Non-pigmented ciliary epithelial cell (primary cell): Measurements from ENCODE around the gene CTDSP2.
"Not testable (repeated sequence)": the region's sequence is repeated elsewhere in the genome, so short reads cannot be mapped to it uniquely, and the experiment has no call there.

Experiments used
- DNase-seq: peaks from one replicate; pipeline ENCODE4 v3.0.0-alpha.2; 2010; ENCODE audit warnings: low read depth

The CTDSP2 gene

GRCh38 chr12:57834086-57834876 is 12.2 kb downstream of the CTDSP2 start:
- DNase-seq = no peak

DNA sequence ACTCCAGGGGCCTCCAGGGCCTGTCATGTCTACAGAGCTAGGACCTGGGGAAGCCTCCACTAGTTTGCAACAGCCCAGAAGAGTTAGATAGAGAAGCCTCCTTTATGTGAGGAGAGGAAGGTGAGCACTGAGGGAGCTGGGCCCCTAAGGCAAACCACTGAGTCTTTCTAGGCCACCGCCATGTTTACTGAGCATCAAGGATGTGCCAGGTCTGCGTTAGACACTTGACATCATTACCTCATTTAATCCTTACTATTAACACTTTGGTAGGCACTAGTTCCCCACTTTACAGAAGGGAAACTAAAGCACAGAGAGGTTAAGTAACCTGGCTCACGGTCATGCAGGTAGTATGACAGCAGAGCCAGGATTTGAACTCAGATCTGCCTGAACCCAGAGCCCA is 12.9 kb downstream of the CTDSP2 start:
- DNase-seq = no peak

DNA sequence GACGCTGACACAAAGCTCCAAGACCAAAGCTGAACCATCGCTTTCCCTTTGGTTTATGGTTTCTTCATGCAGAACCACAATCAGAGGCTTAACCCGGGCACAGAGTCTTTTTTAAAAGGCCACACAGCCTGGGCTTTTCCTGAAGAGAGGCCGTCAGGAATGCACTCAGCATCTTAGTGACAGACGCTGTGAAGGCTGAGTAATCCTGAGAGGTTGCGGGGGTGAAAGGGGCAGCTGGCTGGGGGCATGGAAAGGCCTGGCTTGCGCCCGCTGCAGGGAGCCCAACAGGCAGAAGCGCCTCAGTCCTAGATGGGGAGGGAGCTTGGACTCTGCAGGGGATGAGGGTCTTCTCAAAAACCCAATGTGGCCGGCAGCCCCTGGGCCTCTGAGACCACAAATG is 13.6 kb downstream of the CTDSP2 start:
- DNase-seq = no peak

DNA sequence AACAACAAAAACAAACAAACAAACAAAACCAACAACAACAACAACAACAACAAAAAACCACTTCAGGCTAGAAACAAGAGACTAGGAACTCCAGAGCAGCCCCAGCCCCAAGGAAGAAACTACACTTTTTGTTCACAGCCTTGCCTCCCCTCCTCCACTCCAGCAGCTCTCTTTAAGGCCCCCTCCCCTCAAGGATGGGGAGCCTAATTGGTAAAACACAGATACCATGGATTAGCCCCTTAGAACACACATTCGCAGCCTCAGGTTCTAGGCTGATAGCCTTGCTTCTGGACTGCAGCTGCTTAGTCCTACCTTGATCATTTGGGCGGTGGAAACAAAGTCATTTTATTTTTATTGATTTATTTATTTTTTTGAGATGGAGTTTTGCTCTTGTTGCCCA is 16.1 kb downstream of the CTDSP2 start:
- DNase-seq = no peak

DNA sequence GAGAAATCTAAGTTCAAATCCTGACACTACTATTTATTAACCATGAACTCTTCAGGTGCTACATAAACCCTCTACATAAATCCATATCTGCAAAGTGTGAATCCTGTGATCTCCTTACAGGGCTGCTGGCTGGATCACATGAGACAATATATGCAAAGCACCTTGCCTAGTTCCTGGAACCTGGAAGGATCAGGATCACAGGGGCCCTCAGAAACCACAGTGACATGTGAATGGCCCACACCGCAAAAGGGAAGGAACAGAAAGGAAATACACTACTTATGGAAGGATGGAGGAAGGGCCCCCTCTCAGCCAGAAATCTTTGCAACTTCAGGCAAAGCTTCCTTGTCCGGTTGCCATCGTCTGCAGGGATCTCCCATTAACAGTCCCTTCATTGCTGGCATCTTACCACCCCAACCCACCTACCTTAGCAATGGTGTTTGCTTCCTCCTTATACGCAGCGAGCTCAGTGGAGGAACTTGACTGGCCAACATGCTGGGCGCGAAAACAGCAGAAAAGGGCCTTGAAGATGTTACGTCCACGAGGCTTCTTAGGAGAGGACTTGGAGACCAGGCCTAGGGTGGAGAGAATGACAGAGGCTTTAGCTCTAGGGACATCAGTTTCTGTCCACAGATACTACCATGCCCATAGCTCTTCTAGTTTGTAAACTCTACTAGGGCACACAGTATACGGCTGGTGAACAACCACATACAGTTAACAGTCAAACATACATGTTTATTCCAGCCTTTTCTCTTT is 17.3 kb downstream of the CTDSP2 start:
- no peak for DNase-seq

DNA sequence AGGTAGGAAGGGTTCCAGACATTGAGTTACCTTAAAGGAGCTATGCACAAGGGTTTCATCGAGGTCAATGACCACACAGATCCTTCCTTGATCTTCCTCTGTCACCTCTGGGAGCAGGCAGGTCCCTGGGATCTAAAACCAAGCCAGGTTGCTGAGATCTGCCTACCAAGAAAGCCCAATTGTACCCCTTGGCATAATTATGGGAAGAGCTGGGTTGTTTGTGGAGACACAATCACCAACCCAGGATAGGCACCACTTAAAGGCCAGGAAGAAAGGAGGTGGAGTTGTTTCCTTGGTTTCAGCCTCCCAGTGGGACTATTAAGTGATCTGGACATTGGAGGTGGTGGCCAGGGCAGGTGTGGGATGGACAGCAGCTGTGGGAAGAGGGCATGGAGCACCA is 19.6 kb downstream of the CTDSP2 start:
- no peak for DNase-seq

- DNase-seq = no peak
Measured at GRCh38 chr12:57826400-57826799, 20.1 kb downstream of the CTDSP2 start.

DNA sequence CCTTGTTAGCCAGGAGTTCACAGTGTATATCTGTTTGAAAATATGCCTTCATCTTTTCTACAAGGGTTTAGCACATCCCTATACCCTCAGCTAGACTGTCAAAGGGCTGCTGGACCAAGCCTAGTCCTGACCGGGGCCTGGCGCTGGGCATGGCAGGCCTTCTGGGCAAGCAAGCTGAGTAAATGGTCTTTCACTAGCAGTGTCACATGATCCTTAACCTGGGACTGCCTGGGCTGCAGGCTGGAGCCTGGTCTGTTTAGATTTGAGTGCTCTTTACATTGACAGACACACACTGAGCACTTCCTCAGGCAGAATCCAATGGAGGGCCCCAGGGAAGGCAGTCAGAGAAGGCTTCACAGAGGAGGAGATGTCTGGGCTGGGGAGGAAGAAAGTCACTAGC is 21.1 kb downstream of the CTDSP2 start:
- no peak for DNase-seq

DNA sequence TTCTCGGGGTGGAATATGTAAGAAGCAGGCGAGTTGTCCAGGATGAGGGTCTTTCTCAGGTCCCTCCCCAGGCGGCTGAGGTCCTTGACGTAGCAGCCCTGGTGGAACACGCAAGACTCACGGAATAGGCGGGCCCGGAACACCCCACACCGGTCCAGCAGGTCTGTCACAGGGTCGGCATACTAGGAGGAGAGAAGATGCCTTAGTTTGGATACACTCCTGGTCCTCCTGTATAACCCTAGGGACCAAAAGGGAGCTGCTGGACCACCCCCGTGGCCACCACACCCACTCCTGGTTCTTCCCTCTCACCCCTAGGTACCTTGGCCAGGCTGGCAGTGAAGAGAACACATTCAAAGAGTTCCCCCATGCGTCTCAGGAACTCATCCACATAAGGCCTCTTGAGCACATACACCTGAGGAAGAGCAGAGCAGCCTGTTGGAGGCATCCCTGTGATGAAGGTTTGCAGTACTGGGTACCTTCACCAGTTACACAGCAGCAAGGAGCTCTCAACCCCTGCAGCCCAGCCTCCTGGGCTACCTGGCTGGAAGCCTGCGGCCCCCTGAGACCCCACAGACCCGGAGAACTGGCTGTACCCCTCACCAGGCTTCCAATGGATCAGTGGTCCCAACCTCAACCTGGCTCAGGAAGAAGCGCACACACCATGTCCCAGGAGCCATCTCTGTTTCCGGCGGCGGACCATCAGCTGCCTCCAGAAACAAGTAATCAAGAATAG is 22.5 kb downstream of the CTDSP2 start:
- no peak for DNase-seq

DNA sequence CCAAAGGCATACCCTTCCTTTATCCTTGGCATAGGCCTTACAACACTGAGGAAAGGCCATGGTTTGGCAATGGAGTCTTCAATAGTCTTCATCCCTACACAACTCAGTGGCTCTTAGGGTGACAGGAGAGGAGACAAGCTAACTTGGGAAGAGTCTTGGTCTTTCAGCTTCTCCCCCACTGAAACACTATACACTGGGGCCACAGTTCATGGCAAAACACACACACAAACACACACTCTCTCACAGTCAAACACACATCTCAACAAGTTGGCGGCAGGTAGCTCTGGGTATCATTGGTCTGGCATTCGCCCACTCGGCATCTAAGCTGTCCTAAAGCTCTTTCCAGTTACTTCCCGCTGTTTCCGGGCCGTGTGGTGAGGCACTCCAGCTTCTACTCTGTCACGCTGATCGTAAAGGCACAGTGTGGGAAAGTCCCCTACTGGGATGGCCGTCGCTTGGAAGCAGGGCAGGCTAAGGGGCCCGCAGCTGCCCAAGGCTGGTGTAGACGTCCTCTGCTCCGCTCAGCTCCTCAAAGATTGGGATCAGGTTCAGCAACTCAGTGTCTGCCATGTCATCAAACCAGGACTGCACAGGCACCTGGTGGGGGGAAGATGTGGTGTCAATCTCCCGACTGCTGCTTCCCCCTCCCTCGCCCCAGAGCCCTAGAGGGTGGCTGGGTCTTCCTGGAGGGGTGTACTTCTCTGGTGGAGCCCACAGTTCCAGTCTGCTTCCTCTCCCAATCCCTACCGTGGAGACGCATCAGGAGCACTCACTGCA is 23.2 kb downstream of the CTDSP2 start:
- no peak for DNase-seq

DNA sequence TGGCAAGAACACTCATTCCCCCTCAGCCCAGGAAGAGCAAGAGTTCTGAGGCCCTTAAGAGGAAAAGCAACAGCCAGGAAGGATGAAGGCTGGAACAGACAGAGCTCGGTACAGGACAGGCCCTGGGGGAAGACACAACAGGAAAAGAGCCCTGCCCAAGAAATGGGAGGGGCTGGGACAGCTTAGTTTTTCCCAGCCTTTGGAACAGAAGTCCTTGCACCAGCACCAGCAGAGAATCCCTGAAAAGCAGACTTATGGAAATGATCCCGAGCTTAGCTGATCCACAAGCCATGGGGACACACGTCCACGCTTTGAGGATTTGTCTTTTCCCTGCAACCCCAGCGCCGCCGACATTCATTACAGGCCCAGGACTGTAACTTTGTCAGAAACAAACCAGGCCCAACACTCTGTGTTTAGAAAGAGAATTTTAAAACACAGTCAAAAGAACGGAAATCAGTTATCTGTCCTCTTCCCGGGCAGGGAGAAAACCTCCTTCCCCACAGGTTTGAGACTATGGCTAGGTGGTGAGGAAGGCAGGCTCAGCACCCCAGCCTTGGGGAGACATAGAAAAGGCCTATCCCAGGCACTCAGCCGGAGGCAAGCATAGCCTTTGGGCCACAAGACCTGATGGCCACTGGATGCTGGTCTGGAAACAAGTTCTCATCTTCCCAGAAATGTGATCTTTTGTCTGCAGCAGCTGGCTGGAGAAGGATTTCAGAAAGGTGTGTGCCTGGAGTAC is 24.0 kb downstream of the CTDSP2 start:
- DNase-seq = no peak

GRCh38 chr12:57821474-57822214 is 24.9 kb downstream of the CTDSP2 start:
- DNase-seq = no peak

GRCh38 chr12:57821015-57821414 is 25.5 kb downstream of the CTDSP2 start:
- not testable (repeated sequence) for DNase-seq

DNA sequence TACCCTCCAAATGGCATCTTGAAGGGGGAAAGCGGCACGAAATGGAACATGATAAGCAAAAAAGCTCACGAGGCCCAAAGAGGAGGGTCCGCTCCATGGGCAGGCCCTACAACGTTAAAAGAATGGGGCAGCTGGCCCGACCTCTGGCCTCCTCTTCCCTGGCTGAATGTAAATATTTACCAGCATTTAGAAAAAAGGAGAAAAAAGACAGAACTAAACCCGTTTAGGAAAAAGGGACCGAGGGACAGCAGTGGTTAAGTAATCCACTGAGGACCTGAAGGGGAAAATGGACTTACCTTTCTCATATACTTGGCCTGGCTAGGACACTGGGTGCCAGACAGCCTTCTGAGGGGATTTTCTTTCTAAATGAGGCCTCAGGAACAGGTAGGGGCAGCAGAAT is 26.4 kb downstream of the CTDSP2 start:
- not testable (repeated sequence) for DNase-seq

DNA sequence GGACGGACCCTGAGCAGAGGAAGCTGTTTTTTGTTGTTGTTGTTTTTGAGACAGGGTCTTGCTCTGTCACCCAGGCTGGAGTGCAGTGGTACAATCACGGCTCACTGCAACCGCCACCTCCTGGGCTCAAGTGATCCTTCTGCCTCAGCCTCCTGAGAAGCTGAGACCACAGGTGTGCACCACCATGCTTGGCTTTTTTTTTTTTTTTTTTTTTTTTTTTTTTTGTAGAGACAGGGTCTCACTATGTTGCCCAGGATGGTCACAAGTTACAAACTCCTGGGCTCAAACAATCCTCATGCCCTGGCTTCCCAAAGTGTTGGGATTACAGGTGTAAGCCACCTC is 28.6 kb downstream of the CTDSP2 start:
- DNase-seq = not testable (repeated sequence)

DNA sequence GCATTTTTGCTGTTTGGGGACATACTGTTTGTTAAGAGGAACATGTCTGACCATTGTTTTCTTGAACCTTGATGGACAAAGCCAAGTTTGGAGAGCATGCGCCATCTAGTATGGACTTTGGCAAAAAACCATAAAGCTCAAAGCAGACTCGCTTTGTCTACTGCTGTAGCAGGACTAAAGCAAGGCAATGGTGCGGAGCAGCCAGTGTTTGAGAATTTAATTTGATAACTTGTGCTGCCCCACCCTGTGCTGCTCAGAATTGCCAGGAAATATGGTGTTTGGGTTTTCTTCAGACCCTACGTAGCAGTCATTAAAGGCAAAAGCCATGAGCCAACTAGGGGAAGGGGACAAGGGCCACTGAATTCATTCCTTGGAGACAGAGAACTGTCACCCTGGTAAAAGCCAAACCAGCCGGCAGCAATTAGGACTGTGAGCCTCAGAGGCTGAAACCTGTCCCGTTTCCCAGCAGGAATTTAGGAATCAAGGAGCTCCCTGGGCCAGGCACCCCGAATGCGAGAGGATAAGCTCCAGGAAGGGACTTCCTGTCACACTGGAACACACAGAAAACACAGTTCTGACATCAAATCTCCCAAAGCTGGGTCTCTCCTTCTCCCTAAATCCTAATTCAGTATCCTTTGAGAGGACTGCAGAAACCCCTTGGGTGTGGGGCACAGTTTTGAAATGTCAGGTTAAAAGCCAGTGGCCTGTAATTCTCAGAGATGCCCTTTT is 29.1 kb downstream of the CTDSP2 start:
- no peak for DNase-seq

DNA sequence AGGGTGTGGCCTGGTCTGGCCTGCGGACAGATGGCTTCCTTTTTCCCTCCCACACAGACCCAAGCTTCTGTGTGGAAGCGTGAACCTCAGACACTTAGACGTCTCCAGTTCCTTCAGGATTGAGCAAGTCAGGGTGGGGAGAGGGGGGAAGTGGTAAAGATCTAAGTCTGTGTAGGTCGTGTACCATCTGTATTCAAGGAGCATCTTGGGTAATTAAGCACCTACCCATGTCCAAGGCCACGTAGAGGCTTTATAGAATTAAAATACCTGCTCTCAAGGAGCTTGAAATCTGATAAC is 29.7 kb downstream of the CTDSP2 start:
- no peak for DNase-seq

DNA sequence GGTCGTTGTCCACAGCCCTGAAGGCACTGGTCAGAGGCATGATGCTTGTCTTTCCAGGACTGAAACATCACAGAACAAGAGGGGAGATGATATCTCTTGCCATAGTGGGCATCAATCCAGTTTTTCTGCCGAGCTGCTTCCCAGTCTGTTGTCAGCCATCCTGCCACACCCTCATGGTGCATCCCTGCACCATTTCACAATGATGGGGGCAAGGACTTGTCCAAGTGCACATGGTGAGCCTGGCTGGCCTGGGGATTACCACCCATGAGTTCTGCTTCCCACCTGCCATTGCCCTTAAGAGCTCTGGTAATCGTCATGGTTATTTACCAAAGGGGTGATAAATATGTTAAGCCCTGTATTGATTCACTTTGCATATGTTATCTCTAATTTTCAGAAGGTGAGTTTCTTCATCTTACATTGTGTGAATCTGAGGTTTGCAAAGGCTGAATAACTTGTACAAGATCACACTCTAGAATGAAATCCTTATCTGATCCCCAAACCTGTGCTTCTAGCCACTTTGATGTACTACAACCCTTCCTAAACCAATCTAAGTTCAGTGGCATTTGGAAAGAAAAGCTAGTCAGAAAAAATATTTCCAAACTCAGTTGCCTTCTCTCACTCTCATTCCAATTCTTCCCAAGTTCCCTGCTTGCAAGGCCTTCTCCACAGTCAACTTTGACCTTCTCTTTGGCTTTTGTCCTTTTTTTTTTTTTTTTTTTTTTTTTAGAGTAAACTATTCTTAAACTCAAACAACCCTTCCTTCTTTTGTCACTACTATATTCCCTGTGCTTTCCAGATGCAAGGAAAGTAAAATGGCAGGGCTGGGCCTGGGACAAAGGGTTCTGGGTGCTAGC is 30.3 kb downstream of the CTDSP2 start:
- DNase-seq = no peak
